Left ventricle myocardium superior (tissue), 1 donor: ENCODE results near the gene MAPK4. TPM values are rescaled to one million over a fixed set of nuclear protein-coding genes. Genes with fewer than 3 reads are reported as not detected.

ENCODE experiments used
- ATAC-seq: fragments of 200-7000 bp; cut with Tn5 transposase; one replicate; pipeline ENCODE4 v1.9.1; 2020; ENCODE audit warnings: mild to moderate bottlenecking, moderate library complexity
- DNase-seq: peaks from one replicate; pipeline ENCODE4 v3.0.0-alpha.2; 2020
- intact Hi-C: fragments of 100-400 bp; cut with micrococcal nuclease; formaldehyde crosslinking; loops from one replicate; pipeline ENCODE4 v1.11.0; 2022
- total RNA-seq: library from RNA; stranded (reverse); fragmentation: NEBNext Ultra II Directional; extraction: Animal tissue kit (Norgen Biotek cat#: 25700); gene quantifications from one replicate; pipeline ENCODE4 v1.2.1, GENCODE V29; 2021
- donor health status: DM: no; HTN: yes; CAD: no; lungs with severe emphysema.

MAPK4 gene
- total RNA-seq, 1 donor from 2014 or later, result 28.8 TPM

- DNase-seq (no peak), ATAC-seq (no peak)
- intact Hi-C loops, result no loop called here
Observed at GRCh38 chr18:50644146-50644545, 84.3 kb downstream of the MAPK4 start.

DNA sequence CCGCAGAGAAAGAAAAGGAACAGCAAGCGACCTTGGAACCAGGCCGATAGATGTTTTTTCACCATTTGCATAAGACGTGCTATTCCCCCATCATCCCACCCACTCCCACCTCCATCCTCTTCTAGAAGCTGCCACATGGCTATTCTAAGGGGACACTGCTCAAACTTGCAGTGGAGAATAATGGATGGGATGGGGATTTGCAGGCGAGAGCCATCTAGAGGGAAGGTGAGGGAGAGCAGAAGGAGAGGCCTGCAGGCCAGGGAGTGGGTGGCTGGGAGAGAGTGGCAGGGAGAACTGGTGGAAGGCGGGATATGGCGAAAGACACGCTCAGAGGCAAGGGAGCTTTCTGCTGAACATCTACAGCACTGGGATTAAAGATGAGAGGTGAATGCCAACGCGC is 84.9 kb downstream of the MAPK4 start:
- ATAC-seq (peak; percentile 26), DNase-seq (no peak)
- intact Hi-C loops, result no loop called here

DNA sequence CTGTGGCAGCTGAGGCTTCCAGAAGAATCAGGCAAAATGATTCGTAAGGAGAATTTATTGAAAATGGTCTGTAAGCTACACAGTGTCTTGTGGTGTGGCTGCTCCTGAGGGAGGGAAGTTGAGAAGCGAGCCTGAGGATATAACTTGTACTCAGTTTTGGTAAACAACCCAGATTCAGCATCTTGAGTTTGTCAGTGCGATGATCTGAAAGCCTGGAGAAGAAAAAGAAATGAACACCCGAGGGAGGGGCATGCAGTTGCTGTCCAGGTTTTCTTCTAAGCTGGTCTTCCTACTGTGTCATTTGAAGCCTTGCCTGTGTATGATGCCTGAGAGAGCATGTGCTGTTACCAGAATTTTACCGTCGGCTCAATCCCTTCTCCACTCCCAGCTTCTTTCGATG is 87.3 kb downstream of the MAPK4 start:
- DNase-seq (no peak), ATAC-seq (no peak)
- intact Hi-C loops, result no loop called here

DNA sequence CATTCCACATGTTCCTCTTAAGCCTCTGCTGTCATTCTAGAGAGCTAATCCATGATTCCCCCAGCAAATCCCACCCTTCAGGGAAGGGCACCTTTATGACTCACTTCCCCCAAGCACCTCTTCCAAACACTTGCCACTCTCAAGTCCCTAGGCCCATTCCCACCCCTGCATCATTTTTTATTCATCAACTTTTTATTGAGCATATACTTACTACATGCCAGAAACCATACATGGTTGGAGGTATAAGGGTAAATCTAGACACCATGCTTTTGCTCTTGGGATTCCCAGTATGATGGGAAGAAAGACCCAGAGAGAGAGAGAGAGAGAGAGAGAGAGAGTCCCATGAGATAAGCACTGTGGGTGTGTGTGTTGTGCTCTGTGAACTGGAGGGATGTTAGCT is 87.9 kb downstream of the MAPK4 start:
- ATAC-seq (no peak), DNase-seq (no peak)
- intact Hi-C loops, result no loop called here

DNA sequence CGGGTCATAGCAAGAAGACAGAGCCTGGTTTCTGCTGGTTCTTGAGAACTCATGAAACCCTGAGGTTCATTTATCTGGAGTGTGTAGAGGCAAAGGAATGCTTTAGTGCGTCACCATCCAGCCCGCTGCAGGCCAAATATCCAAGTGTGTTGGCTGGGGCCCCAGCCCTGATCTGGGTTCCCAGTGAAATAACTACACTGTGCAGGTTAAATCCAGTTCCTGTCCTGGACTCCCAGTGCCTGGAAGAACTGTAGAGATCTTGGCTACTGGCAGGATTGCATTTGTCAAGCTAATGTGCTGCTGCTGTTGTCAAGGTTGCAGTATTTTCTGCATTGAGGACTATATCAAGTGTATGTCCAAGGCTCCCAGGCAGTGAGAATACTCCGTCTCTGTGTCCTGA is 89.9 kb downstream of the MAPK4 start:
- peak; percentile 79 for ATAC-seq
- intact Hi-C loops, result no loop called here
- DNase-seq, result peak; percentile 88

DNA sequence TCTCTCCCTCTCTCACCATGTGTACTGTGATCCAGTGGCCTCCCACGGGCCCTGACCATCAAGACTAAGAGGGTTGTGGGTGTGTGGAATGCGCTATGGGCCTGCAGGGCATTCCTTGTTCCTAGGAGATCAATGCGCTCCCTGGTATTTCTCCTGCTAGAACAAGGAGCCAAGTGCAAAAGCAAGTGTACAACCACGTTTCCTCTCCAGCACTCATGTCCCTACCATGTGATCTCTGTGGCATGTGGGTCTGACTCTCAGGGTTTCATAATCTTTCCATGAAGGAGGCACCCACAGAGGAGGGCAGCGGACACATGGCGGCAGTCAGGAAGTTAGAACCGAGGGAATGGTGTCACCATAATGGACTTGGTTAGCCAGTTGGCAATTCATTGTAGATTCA is 91.4 kb downstream of the MAPK4 start:
- ATAC-seq, result no peak
- intact Hi-C loops, result no loop called here

GRCh38 chr18:50653402-50654093 is 93.7 kb downstream of the MAPK4 start:
- peak; percentile 77 for DNase-seq
- intact Hi-C loops, result no loop called here
- peak; percentile 70 for ATAC-seq

More for the DNA sequence above, 91.4 kb downstream of the MAPK4 start:
- no peak for DNase-seq

DNA sequence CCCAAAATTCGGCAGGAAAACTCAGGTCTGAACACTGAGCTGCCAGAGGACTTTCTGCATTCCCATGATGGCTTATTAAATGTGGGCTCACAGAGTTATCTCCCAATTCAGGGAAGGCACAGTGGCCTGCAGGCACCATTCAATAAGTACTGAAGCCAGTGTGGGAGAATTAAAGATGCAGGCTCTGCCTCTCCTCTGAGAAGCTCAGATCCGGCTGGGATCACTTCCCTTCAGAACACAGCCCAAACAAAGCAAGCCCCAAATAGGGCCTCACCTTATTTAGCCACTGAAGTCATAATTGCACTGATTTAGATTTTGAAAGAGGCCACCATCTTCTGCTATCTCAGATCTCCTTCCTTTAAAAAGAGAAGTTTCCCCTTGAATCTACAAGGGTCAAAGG is 94.3 kb downstream of the MAPK4 start:
- DNase-seq (no peak), ATAC-seq (no peak)
- intact Hi-C loops, result no loop called here

GRCh38 chr18:50654658-50655550 is 95.0 kb downstream of the MAPK4 start:
- DNase-seq, result peak; percentile 66
- ATAC-seq, result peak; percentile 62
- intact Hi-C loops, result no loop called here

- ATAC-seq, result no peak
- DNase-seq, result no peak
- intact Hi-C loops, result no loop called here
Observed at GRCh38 chr18:50656396-50656795, 96.5 kb downstream of the MAPK4 start.

DNA sequence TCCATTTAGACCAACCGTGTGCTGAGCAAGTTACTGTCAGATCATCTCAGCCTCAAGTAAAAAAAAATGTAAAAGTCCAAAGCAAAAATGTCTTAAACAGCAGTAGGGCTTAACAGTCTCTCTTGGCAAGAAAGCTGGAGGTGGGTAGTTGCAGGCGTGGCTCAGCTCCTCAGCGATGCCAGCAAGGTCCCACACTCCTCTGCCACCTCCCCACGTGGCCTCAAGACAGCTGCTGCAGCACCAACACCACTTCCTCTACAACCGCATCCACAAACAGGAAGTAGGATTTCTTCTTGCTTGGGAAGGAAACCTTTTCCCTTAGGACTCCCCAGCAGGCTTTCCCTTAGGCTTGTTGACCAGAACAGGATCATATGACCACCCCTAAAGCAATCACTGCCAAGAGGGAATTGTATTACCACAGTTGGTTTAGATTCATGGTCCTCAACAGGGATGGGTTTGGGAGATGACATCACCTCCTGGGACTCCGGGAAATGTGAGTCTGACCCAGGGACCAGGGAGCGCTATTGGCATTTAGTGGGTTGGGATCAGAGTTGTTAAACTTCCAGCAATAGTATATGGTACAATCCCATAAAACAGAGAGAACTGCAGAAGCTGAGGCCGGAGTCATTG is 97.1 kb downstream of the MAPK4 start:
- peak; percentile 1 for ATAC-seq
- DNase-seq, result no peak
- intact Hi-C loops, result no loop called here

- intact Hi-C loops, result no loop called here
- DNase-seq, result no peak
- ATAC-seq, result no peak
Observed at GRCh38 chr18:50658601-50659000, 98.7 kb downstream of the MAPK4 start.

DNA sequence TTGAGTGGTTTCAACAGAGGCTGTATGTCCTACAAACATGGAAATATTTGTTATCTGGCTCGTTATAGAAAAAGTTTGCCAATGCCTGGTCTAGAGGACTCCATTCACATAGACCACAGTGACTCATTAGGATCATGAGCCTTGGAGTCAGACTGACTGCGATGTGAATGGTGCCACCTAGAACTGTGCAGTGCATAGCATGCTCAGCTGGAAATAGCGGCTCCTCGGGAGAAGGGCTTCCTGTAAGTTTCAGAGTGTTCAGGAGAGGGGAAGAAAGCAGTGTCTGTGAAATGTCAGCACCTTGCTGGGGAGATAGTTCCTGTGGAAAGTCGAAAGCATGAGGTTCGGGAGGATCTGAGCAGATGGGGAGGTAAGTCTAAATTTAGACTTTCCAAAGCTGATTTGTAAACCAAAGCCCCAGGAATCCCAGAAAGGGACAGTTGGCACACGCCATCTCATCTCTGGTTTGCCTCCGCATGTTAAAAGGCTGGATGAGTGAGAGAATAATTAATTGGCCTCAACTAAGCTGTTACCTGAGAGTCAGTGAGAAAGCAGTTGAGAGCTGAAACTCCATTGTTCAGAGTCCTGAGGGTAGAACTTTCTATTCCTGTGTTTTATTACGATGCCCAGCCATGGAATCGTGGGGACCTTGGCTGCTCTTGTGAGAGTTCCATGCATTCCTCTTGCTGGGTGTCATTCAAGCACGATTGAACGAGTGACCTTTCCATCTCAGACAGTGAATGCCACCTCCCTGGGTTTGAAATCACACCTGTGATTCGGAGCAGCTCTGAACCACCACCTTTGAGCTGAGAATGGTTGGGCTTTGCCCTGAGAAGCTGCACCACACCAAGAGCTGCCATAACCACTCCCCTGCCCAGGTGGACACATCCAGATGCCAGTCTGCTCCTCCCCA is 99.5 kb downstream of the MAPK4 start:
- no peak for DNase-seq
- intact Hi-C loops, result no loop called here
- ATAC-seq, result peak; percentile 69

GRCh38 chr18:50661013-50661412 is 101.1 kb downstream of the MAPK4 start:
- intact Hi-C loops, result no loop called here
- no peak for ATAC-seq

GRCh38 chr18:50662177-50662576 is 102.3 kb downstream of the MAPK4 start:
- intact Hi-C loops, result no loop called here
- no peak for ATAC-seq
- DNase-seq, result no peak

More at GRCh38 chr18:50661013-50661412, 101.1 kb downstream of the MAPK4 start:
- DNase-seq, result no peak

DNA sequence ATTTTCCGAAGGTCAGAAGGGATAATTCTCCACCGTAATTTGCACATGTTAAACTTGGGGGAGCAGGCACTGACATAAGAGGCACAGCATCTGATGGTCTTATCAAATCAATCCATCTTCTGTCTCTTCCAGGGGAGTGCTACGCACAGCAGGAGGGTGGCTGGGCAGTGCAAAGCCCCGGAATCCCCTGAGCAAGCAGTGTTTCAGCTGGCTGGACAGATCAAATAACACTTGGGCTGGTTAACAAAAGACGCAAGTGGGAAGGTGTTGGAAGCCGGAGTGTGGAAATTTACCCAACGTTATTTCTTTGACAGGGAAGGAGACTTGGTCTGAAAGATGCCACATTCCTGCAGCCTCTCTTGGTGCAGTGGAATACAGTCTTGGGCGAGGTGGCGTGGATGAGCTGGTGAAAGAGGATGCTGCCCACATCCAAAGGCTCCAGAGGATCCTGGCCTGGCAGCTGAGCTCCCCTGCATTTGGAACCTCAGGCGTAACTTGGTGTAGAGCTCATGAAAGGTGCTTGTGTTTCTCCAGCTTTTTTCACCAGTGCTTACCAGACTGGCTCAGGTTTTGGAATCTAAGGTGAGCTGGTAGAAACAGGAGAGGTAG is 103.0 kb downstream of the MAPK4 start:
- intact Hi-C loops, result no loop called here
- DNase-seq (no peak), ATAC-seq (no peak)

DNA sequence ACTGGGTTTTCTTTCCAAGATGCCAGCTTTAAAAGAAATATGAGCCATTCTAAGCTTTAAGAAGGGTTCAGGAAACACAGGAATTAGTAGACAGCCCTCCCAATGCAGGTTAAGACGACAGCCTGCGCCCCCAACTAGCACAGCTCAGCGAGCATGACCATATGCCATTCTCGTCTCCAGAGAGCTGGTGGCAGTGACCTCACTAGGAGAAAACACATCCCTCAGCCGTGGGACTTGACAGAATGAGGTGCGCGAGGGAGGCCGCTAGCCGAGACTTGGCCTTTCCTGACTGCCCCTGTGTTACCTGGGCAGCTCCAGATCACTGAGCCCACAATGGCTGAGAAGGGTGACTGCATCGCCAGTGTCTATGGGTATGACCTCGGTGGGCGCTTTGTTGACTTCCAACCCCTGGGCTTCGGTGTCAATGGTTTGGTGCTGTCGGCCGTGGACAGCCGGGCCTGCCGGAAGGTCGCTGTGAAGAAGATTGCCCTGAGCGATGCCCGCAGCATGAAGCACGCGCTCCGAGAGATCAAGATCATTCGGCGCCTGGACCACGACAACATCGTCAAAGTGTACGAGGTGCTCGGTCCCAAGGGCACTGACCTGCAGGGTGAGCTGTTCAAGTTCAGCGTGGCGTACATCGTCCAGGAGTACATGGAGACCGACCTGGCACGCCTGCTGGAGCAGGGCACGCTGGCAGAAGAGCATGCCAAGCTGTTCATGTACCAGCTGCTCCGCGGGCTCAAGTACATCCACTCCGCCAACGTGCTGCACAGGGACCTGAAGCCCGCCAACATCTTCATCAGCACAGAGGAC is 103.9 kb downstream of the MAPK4 start:
- ATAC-seq (no peak), DNase-seq (no peak)
- intact Hi-C loops, result no loop called here

DNA sequence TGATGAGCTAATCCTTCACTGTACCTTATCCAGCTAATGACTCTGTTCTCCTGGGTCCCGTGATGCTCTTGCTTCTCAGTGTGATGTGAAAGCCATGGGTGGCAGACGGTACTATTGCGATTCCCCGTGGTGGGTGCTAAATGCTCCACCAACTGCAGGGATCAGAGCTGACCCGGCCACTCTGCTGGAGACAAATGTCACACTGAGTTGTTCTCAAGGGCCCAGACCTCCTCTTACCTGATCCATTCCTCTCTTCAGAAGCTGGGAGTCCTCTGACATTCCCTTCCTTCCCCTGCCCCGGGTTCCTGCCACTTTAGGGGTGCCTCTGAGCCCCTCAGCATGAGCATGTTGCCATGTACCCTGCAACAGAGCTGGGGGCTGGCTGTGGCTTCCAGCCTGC is 105.1 kb downstream of the MAPK4 start:
- intact Hi-C loops, result no loop called here
- ATAC-seq, result peak; percentile 3
- DNase-seq, result no peak
